GM18868 (cell line): Measurements from ENCODE around the gene NAA60.
"Not testable (repeated sequence)": the region's sequence is repeated elsewhere in the genome, so short reads cannot be mapped to it uniquely, and the experiment has no call there.

Experiments
- ATAC-seq: cut with Tn5 transposase; IDR thresholded peaks from one replicate; pipeline ENCODE4 v1.9.1; 2021; ENCODE audit warnings: mild to moderate bottlenecking, moderate library complexity; ENCODE audit not compliant: unreplicated experiment

NAA60 gene

DNA sequence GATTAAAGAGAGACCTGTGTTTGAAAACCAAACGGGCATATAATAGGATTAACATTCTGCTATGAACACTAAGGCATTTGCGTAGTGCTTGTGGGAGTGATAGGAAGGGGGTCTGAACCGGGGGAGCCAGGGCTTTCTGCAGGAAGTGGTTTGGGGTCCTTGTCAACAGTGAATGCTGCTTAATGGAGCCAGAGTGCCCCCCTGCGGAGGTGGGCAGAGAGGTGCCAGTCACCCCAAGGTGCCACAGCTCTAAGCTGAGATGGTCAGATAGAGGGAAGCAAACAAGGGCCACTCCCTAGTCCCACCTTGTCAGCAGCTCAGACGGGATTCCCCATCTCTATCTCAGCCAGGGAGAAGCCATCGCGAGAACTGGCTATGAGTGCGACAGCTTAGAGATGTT is 17.7 kb downstream of the NAA60 start:
- ATAC-seq, result no peak

DNA sequence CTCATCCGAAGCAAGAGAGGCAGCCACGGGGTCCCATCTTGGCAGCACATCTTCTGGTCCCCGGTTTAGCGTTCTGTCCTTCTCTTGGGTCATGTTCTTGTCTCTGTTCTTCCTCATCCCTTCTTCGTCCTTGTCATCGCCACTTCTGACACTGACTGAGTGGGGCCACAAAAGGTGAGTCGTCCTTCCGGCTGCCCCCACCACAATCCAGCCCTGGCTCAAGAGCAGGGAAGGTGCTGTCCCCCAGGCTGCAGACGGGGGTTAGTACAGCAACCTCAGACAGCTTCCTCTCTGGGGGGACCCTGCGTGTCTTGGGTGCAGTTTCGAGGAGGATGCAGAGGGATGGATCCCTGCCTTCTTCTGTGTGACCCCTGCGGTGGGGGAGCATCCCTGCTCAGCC is 21.8 kb downstream of the NAA60 start:
- ATAC-seq, result no peak

DNA sequence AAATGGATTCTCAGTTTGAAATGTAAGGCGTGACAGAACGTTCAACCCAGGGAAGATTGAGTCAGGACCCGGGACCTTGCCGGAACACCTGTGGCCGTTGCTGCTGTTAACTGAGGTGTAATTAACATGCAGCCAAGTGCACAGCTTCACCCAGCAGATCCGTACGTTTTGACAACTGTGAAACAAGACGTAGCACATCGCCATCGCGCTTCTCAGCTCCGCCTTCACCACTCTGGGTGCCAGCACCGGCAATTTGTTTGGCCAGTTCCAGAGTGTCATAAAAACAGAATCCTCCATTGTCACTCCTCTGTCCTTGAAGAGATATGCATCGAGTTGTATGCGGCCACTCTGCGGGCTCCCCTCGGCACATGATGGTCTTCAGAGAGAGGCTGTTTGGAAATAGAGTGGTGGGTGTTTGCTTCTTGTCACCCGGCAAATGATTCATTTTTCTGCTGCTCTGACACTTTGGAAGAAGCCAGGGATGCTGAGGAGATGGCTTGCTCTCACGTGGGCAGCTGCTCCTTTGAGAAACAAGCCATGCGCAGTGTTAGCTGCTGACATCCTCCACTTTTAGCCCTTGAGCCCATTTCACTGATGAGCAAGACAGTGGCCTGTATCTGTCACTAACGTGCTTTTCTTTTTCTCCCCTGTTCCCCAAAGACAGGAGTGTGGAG is 22.6 kb downstream of the NAA60 start:
- ATAC-seq, result no peak

DNA sequence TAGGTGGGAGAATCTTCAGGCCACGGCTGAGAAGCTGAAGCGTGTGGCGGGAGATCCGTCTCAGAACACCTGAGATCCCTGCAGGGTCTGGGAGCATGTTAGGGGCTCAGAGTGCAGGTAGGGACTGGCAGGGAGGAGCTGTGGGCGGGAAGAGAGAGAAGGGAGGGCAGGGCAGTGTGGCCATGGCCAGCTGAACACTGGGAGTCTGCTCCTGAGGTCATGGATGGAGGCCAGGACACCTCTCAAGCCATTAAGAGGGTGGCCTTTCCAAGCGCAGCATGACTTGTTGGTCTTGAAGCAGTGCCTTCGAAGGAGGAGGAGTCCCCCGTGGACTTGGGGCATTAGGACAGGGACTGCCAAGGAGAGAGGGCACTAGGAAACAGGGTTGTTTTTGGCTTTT is 23.7 kb downstream of the NAA60 start:
- ATAC-seq, result no peak

DNA sequence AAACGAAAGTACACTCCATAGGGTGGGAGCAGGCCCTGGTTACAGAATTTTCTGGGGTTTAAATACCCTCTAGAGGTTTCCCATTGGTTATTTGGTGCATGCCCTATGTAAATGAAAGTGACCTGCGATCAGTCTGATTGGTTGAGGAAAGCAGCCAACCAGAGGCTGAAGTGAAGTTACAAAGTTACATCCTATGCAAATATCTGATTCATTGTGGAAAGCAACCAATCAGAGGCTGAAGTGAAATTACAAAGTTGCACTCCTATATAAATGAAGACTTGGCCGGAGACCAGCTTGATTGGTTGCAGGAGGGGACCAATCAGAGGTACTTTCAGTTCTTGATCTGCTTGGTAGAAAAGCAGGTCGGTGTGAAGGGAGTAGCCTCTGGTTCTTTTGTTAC is 24.4 kb downstream of the NAA60 start:
- no peak for ATAC-seq

DNA sequence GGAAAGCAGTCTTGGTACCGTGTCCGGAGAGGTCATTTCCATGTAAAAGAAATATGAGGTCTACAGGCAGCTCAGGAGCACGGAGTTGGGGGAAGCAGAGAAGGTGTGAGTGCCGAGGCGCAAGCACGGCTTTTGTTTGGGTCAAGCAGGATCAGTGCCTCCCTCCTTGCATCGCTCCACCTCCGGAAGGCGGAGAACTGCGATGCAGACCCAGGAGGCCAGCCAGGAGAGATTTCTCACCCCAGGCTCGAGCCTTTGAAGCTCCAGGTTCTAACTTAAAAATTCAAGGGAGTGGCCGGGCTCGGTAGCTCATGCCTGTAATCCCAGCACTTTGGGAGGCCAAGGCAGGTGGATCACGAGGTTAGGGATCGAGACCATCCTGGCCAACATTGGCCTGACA is 25.0 kb downstream of the NAA60 start:
- no peak for ATAC-seq

DNA sequence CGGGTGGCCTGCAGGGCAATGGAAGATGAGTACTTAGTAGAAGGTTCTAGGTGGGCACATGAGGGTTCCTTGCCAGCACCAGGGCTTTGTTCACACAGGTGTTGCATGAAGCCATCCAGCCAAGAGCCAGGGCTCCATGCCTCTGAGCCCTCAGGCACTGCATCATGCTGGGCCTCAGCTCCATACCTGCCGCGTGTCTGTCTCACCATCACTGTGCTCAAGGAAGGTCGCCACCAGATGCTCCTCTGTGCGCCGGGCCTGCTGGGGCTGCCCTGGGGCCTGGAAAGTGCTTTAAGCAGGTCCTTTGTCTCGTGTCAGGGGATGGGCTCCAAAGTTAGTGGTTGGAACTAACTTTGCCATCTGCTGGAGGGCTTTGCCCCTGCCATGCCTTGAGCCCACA is 26.3 kb downstream of the NAA60 start:
- no peak for ATAC-seq

DNA sequence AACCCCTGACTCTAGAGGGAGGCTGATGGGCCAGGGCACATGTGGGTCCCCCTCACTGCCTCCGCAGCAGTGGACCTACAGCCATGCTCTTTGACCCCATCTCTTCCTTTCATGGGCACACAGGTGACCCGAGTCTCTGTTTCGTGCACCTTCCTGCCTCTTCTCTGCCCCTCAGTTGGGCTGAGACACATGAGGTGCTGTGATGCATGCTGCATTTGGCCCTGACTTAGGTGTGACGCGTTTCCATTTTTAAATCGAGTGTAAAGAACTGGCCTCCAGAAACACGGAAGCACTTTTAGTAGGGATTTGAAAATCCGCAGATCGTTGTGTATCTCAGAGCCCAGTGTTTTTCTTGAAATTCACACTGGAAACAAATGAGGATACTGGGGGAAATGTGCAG is 27.2 kb downstream of the NAA60 start:
- ATAC-seq, result no peak

DNA sequence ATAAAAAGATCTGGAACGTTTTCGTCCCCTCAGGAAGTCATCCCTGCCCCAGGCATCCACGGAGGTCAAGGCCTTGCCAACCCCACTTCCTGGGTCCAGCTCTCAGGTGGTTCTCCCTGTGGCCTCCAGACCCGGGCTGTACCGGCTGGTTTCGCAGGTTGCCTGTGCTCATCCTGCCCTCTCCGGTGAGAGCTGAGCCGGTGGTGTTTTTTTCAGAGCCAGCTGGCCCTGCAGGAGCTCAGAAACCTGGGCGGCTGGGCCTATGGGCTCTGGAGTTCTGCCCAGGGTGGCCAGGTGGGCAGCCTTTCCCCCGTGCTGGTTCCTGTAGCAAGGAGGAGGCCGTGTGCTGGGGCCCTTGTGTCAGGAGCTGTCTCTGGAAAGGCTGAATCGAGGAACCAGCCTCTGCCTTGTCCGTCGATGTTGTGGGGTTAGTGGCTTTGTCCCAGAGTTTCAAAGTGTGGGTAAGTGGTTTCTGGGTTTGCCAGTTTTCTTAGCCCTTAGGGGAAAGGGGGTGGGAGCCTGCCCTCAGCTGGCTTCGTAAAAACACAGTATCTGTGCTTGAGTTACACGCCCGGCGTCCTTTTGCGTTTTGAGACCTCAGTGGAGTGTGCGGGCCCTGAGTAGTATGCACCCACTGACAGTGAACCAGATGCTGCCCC is 28.2 kb downstream of the NAA60 start:
- ATAC-seq, result no peak

DNA sequence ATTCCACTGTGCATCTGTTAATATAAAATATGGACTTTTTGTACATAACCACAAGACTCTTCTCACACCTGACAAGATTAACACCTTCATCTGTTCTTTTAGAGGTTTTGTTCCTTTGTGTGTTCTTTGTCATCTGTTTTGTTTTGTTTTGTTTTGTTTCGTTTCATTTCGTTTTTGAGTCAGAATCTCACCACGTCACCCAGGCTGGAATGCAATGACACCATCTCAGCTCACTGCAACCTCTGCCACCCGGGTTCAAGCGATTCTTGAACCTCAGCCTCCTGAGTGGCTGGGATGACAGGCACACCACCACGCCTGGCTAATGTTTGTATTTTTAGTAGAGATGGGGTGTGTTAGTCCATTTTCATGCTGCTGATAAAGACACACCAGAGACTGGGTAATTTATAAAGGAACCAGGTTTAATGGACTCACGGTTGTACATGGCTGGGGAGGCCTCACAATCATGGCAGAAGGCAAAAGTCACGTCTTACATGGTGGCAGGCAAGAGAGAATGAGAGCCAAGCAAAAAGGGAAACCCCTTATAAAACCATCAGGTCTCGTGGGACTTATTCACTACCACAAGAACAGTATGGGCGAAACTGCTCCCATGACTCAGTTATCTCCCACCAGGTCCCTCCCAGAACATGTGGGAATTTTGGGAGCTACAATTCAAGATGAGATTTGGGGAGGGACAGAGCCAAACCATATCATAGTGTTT is 29.6 kb downstream of the NAA60 start:
- ATAC-seq, result no peak

DNA sequence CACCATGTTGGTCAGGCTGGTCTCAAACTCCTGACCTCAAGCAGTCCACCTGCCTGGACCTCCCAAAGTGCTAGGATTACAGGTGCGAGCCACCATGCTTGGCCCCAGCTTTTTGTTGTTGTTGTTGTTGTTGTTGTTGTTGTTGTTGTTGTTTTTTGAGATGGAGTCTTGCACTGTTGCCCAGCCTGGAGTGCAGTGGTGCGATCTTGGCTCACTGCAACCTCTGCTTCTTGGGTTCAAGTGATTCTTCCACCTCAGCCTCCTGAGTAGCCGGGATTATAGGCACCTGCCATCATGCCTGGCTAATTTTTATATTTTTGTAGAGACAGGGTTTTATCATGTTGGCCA is 30.1 kb downstream of the NAA60 start:
- not testable (repeated sequence) for ATAC-seq

DNA sequence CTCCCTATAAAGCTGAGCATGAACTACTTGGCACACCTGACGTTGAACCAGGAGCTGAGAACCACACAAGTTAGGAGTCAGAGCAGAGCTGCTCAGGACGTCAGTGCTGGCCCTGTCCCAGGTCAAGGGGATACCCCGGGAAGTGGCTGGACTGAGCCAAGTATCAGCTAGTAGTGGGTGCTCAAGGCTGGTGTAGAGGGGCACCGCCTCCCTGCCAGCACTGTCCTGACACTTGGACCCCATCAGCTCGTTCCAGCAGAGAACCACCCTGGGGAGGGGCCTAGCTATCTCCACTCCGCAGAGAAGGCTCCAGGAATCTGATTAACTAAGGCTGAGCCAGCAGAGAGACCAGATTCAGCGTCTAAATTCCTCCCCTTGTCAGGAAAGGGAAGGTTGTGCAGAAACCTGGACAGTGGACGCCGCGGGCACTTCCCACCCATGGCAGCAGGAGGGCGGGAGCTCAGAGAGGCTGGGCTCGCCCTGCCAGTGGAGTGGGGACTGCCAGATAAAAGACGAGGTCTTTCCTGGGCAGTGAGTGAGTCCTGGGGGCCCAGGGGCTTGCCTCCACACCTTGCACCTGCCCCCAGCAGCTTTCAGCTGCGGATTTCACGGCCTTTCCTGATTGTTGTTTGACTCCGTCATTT is 30.8 kb downstream of the NAA60 start:
- no peak for ATAC-seq

DNA sequence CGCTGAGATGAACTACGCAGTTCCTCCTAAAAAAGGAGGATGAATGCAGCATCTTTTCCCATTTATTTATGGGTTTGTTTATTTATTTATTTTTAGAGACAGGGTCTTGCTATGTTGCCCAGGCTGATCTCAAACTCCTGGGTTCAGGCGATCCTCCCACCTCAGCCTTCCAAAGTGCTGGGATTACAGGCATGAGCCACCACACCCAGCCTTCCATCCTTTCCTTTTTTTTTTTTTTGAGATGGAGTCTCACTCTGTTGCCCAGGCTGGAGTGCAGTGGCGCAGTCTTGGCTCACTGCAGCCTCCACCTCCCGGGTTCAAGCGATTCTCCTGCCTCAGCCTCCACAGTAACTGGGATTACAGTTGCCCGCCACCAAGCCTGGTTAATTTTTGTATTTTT is 31.4 kb downstream of the NAA60 start:
- ATAC-seq, result not testable (repeated sequence)

DNA sequence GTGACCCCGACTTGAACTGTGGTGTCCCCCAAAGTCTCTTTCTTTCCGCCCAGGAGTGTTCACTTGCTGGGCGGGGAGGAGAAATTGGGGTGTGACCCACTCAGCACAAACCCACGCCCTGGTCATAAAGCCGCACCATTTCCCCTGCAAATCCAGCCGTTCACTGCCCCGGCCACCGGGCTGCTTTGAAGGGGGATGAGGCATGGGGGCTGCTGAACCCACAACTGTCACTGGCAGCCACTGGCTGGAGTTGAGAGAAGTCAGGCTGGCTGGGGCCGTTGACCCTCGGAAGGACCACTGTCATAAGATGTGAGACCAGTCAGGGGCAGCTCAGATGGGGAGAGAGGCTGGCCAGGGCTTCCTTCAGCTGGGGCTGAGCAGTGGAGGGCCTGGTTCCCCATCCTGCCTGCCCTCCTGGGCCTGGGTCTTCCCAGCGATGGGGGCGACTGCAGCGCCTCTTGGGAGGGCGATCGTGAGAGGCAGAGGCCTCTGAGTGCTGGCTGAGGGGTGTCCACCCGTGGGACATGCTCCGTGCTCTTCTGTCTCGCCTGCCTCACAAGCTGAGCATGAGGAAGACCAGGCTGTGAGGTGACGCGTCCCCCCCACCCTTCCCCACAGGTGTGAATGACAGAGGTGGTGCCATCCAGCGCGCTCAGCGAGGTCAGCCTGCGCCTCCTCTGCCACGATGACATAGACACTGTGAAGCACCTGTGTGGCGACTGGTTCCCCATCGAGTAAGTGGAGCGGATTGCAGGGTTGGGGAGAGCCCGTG is 32.3 kb downstream of the NAA60 start:
- no peak for ATAC-seq

DNA sequence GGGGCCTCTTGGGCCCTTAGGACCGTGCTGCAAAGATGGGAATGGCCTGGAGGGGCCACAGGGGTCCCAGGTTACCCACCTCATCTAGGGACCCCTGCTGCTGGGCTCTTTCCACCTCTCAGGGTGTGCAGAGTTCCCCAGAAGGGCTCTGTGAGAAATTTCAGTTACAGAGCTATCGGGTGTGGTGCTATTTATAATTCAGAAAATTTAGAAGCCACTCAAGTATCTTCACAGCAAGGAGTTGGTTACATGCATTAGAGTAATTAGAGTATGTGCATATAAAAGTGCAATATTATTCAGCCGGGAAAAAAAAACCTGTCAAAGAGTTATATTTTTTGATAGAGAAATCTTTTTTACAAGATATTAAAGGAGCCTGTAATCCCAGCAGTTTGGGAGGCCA is 32.9 kb downstream of the NAA60 start:
- no peak for ATAC-seq

DNA sequence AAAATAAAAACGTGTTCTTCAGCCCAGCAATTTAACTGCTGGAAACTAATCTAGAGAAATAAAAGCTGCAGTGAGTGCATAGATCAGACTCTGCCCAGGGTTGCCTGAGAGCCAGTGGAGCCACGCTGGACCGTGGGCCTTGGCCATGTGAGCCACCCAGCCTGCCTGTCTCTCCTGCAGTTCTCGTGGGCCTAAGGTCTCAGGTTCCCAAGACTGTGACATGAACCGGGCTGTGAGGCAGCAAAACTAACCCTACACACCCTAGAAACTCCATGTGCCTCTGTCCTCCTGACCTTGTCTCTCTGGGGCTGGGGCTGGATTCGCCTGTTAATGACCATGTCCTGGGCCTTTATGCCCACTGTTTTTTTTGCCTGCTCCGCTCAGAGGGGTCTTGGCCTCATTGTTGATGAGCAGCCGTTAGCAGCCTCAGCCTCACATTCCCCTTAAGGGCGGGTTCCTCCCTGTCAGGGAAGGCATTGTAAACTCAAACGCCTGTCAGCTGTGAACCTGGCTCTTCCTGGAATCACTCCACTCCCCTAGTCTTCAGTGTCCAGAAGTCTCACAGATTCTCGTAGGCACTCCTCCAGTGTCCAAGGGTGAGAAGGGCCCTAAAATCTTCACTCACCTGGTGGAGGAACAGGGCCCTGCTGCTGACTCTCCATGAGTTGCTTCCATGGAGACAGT is 34.9 kb downstream of the NAA60 start:
- no peak for ATAC-seq

DNA sequence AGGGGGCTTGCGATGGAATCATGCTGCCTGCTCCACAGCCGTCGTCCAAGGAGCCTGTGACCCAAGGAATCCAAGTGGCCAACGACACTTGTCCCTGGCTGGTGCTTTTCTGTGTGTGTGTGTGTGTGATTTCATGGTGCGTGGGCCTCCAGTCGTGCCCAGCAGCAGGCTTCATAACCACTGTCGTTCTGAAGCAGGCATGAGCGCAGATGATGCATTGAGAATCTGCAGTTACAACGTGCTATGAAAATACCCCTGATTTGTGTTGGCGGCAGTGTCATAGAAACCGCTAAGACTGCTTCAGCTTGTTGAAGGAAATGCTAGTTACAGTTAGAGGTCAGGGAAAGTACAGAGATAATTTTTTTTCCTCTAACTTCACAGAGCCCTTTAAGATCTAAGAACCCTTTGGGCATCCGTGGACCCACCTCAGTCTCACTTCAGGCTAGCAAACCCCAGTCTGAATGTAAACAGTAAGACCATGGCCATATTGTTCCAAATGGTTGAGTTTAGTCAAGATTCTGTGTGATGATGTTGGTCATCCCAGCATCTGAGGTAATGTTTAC is 36.3 kb downstream of the NAA60 start:
- no peak for ATAC-seq

DNA sequence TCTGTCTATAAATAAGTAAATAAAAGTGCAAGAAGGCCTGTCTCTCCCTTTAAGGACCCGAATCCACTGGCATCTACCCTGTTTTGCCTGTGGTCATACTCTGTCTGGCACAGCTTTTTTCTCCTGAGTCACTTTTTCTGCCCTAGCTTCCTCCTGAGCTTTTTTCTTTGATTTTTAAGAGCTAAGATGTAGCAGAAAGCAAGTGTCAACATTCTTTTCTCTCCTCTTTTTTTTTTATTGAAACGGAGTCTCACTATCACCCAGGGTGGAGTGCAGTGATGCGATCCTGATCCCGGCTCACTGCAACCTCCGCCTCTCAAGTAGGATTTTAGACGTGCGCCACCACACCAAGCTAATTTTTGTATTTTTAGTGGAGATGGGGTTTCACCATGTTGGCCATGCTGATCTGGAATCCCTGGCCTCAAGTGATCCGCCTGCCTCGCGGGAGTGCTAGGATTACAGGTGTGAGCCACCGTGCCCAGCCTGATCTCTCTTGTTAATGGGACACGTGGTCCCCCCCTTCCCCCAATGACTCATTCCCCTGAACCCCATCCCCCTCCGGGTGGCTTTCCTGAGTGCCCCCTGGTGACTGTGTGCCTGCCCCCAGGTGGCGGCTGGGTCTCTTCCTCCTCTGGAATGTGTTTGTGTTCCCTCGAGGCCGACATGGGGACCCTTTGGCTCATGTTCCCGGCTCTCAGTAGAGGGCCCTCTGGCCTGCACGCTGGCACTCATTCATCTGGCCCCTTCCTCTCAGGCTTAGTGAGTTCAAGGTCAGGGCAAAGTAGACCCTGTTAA is 37.6 kb downstream of the NAA60 start:
- ATAC-seq, result no peak
